Right lung (tissue), 5 donors: ENCODE measurements around the gene PNPLA7. TPM values are rescaled to one million over a fixed set of nuclear protein-coding genes. Genes with fewer than 3 reads are reported as not detected.
"Not testable (repeated sequence)": the region's sequence is repeated elsewhere in the genome, so short reads cannot be mapped to it uniquely, and the experiment has no call there.

Experiments used
- DNase-seq, 2 donors: peaks; one replicate each; pipeline ENCODE4 v3.0.0-alpha.2; 2013
- polyA plus RNA-seq, 5 donors: library from polyadenylated mRNA; unstranded; fragments of 120-200 nt; gene quantifications; one replicate each; pipeline versions ENCODE4 v1.2.1 to v1.2.3, GENCODE V29; 2013; ENCODE audit warnings: inconsistent platforms in 1 of 5, low replicate concordance in 1 of 5; ENCODE audit not compliant: insufficient read length in 5 of 5, insufficient read depth in 1 of 5

Gene PNPLA7
- polyA plus RNA-seq, 5 donors: 2.9 to 7.8 (median 5.2) TPM

DNA sequence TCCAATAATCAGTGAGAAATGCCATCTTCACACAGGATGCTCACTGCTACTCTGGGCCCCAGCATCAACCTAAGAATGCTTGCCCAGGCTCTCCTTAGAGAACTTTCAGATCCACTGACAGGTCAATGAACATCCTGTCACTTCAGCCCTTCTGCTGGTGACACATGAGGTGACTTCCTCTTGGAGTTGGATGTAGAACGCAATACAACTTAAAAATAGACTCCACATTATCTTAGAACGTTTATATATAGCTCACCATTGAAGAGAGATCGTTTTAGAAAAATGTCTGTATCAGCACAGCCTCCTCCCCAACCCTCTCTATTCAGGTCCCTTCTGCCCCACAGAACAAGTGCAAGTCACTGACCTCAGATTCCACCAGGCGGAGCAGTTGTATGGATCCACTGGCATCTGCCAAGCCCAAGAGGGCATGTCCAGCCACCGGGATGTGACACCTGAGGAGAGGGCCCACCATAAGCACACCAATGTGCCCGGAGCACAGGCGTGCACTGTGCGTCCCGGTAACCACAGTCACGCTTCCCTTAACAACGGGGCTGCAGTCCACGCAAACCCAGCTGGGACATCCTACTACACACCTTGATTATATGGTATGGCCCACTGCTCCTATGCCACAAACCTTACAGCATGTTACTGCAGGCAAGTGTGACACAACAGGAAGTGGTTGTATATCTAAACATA is 25.7 kb upstream of the PNPLA7 start:
- no peak for DNase-seq

DNA sequence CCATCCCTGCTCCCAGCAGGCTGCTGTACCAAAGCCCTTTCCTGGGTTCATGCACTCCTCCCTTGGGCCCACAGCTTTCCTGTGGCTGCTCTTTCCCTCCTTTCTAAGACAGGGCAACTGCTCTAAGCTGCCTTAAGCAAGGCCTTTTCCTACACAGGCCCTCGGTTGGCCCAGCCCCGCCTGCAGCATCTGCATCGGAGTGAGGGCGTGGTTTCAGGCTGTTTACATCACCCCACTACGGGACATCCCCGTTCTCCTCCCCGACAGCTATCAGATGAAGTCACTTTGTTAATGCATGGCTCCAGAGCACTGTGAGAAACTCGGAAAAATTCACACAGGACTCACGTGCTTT is 25.1 kb upstream of the PNPLA7 start:
- DNase-seq: no peak

DNA sequence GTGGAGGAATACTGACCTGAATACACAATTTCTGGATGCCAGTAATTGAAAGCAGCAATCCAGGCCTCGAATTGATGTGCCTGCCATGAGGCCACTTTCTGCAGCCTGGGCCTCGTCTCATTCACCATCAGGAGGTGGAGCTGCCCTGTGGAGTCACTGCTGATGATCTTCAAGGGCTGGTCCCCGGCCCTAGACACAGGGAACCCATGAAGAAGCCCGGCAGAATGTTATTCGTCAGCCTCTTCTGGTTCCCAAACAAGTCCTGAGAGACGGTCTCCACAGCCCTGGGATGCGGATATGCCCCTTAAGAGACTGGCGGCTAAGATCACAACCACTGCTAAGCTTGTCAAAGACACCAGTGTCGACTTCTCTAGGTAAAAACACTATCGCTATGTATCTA is 24.0 kb upstream of the PNPLA7 start:
- DNase-seq: no peak

DNA sequence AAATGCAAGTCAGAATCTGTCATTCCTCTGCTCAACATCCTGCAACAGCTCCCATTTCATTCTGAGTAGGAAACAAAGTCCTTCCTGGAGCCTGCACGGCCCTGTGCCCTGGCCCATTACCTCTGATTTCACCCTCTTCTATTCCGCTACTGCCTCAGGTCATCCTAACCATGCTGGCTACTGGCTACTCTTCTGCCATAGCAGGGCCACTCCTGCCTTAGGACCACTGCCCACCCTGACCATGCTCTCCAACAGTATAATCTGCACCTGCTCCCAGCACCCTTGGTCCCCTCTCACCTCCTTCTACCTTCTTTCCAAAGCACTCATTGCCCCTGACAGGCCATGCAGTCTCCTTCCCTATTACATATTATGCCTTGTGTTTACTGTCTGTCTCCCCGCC is 20.4 kb upstream of the PNPLA7 start:
- DNase-seq: no peak

DNA sequence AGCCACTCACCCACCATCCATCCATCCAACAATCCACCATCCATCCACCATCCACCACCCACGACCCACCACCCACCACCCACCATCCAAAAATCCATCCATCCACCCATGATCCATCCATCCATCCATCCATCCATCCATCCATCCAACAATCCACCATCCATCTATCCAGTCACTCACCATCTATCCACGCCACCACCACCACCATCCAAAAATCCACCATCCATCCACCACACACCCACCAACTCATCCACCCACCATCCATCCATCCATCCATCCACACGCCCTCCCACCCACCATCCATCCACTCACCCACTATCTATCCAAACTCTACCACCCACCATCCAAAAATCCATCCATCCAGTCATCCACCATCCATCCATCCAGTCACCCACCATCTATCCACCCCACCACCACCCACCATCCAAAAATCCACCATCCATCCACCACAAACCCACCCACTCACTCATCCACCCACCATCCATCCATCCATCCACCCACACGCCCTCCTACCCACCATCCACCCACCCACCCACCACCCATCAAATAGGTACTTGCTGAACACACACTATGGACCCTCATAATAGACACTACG is 19.5 kb upstream of the PNPLA7 start:
- no peak for DNase-seq

DNA sequence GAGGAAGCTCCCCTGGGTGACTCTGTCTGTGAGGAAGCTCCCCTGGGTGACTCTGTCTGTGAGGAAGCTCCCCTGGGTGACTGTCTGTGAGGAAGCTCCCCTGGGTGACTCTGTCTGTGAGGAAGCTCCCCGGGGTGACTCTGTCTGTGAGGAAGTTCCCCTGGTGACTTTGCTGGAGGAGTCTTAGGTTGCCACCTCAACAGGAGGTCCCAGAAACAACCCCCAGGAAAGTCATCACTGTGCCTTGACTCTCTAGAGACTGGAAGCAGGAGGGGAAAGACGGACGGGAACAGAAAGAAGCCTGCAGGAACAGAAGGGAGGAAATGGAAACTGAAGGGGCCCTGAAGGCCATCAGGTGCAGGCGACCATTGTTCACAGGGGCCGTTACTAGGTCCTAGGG is 18.2 kb upstream of the PNPLA7 start:
- not testable (repeated sequence) for DNase-seq

DNA sequence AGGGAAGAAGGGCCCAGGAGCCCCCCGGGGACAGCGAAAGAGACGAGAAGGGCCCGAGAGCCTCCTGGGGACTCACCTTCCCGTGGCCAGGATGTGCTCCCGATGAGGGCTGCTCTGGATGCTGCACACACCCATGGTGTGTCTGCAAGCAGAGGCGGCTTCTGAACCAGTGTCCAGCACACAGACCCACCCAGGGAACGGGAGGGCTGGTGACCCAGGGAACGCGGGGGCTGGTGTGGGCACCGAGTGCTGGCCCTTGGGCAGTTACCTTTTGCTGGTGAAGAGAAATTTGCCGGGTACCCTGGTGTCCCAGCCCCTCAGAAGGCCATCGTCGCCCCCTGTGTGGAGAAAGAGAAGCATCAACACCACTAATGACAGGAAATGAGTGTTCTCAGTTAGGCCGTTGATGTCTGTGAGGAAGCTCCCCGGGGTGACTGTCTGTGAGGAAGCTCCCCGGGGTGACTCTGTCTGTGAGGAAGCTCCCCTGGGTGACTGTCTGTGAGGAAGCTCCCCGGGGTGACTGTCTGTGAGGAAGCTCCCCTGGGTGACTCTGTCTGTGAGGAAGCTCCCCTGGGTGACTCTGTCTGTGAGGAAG is 14.7 kb upstream of the PNPLA7 start:
- no peak for DNase-seq

DNA sequence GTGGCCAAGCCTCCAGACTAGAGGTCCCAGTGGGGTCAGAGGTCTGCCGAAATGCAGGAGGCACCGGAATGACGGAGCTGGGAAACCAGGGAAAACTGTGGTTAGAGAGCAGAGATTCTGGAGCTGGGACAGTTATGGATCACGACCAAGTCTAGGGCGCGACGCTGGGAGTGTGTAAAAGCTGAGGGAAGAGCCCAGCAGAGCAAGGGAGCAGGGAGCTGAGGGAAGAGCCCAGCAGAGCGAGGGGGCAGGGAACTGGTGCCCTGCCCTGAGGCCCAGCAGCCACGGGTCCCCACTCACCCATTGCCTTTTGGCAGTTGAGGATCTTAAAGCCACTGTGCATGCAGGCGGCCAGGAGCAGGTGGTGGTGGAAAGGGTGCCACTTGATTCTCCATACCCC is 13.9 kb upstream of the PNPLA7 start:
- no peak for DNase-seq

DNA sequence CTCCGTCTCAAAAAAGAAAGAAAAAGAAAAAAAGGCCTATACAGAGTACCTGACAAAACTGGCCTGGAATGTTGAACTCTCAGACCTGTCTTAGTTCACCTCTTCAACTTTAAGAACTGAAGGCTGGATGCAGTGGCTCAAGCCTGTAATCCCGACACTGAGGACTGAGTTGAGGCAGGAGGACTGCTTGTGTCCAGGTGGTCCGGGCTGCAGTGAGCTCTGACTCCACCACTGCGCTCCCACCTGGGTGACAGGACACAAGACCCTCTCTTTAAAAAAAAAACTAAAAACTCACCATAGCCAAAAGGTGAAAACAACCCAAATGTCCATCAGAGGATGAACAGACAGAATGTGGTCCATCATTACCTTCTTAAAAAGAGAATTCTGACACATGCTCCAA is 7.9 kb upstream of the PNPLA7 start:
- no peak for DNase-seq

DNA sequence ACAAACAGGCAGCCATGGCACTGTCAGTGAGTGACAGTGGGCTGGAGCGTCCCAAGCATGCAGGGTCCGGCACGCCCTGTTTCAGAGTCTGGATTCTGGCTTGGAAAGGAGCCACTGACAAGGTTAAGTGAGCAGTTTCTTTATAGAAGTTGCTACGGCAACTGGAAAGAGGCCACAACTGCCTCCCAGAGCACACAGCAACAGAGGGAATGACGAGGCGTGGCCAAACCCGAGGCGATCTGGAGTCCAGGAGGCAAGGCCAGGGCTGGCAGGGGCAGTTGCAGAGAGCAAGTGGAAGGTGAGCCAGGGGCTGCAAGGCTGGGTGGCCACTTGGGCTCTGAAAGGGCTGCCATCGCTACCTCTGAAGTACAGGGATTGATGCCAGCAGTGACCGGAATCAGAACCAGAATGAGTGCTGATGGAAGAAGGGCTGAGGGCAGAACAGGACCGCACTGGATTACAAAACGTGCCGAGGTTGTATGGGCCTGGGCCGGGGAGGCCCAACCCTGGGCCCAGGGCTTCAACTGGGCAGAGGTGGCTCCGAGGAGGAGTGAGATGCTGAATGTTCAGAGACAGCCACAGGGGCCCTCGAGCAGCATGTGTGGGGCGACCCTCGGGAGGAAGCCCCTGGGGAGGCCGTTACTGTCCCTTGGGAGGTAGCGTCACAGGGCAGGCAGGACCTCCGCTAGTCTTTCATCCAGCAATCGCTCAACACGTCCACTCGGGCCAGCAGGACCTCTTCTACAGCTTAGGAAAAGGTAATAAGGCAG is 6.1 kb upstream of the PNPLA7 start:
- no peak for DNase-seq

DNA sequence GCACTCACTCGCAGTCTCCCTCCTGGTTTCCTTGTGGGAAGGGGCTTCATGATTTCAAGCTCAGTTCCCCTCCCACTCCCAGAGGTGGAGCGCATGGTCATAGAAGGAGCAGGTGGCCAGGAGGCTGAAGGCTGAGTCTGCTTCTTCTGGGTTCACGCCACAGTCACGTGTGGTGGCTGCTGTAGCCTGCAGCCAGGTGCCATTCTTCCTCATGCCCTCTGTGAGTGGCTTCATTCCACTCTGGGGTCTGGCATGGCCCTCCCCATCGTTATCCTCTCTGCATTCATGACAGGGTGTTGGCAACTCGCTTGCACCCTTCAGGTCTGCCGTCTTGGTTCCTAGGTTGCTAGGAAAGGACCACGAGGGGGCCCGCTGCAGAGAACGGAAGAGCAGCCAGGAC is 5.0 kb upstream of the PNPLA7 start:
- no peak for DNase-seq

DNA sequence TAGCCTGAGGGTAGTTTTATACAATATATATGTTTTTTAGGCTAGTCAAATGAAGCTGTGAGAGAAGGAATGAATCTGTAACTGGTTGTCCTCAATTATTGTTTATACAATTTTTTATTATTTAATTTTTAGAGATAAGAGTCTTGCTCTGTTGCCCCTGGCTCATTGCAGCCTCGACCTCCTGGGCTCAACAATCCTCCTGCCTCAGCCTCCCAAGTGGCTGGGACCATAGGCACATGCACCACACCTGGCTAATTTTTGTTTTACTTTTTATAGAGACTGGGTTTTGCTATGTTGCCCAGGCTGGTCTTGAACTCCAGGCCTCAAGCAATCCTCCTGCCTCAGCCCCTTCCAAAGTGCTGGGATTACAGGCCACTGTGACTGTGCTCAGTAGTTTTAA is 4.1 kb upstream of the PNPLA7 start:
- no peak for DNase-seq

DNA sequence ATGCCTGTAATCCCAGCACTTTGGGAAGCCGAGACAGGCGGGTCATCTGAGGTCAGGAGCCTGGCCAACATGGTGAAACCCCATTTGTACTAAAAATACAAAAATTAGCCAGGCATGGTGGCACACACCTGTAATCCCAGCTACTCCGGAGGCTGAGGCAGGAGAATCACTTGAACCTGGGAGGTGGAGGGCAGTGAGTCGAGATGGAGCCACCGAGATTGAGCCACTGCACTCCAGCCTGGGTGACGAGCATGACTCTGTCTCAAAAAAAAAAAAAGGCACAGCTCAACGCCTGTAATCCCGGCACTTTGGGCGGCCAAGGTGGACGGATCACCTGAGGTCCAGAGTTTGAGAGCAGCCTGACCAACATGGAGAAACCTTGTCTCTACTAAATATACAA is 3.5 kb upstream of the PNPLA7 start:
- not testable (repeated sequence) for DNase-seq

DNA sequence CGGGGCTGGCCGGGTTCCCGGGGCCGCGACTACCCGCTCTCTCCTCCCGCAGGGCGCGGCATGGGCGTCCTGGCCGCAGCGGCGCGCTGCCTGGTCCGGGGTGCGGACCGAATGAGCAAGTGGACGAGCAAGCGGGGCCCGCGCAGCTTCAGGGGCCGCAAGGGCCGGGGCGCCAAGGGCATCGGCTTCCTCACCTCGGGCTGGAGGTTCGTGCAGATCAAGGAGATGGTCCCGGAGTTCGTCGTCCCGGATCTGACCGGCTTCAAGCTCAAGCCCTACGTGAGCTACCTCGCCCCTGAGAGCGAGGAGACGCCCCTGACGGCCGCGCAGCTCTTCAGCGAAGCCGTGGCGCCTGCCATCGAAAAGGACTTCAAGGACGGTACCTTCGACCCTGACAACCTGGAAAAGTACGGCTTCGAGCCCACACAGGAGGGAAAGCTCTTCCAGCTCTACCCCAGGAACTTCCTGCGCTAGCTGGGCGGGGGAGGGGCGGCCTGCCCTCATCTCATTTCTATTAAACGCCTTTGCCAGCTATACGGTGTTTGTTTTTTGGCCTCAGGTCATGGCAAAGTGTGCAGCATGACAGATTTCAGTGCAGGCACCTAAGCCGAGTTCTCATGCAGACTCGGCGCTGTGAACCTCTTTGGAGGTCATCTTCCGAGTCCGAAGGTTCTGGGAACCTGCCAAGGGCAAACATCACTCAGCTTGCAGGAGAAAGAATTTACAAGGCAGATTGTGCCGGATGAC is 2.0 kb upstream of the PNPLA7 start:
- peak in 1 of 2 donors; percentile 9 for DNase-seq

DNA sequence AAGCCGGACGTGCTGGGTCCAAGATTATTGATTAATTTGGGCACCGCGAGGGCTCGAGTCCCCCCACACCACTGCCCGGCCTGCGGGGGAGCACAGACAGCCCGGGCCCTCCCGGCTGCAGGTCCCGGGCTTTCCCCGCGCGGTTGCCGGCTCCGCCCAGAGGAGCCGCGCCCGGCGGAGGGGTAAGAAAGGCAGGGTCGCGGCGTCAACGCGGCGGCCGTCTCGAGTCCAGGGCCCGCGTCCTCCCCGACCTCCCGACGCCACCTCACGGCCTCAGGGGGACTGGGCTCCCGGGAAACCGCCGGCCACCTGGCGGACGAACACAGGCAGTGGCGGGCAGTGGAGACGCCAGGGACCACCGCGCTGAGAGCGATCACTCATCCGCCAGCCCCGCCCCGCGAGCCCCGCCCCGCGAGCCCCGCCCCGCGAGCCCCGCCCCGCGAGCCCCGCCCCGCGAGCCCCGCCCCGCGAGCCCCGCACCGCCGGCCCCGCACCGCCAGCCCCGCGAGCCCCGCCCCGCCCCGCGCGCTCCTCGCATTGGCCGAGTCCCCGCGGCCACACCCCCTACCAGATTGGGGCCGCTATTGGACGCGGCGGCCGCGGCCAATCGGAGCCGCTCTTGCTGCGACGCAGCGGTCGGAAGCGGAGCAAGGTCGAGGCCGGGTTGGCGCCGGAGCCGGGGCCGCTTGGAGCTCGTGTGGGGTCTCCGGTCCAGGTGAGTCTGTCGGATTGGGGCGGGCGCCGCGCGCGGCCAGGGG is 1.2 kb upstream of the PNPLA7 start, which contains the start of gene MRPL41:
MRPL41 (plus strand) TSS at position 616 of the 758 bp plus-strand sequence. CDS start 203 bp downstream, outside the sequence.
- peak; percentile 83 to 86 for DNase-seq

DNA sequence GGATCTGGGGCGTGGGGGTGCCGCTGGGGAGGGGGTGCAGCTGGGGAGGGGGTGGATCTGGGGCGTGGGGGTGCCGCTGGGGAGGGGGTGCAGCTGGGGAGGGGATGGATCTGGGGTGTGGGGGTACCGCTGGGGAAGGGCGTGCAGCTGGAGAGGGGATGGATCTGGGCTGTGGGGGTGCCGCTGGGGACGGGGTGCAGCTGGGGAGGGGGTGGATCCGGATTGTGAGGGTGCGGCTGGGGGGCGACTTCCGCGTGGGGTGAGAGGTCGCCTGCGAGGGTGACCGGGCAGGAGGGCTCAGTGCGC is 709 bp upstream of the PNPLA7 start:
- not testable (repeated sequence) for DNase-seq

DNA sequence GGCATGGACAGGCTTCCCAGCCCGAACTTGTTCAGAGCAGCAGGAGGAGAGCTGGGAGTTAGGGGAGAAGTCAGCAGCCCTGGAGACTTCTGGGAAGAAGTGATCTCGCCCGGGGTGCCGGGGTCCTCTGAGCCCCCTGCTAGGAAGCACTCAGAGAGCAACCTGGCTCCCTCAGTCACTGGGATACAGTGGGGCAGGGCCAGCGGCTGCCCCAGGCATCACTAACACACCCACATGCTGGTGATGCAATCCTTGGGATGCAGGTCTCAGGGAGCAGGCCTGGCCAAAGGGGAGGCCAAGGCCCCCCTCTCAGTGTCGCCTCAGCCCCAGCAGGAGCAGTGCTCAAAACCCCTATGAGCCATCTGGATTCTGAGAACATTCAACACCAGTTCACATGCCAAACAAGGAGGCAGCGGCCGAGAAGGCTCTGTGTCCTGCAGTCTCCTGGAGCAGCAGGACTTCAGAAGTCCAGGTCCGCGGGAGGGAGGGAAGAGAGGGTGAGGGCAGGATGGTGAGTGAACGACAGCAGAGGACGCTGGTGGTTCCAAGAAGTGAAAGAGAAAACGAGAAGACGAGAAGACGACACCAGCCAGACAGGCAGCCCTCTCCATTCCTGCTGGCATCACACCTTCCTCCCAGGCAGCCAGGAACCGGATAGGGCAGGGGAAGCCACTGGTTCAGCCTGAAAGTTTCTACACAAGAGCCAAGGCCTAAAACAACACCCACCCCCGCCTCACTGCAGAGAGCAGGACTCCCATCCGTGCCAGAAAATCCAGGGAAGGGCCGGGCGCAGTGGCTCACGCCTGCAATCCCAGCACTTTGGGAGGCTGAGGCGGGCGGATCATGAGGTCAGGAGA is 2.3 kb downstream of the PNPLA7 start:
- no peak for DNase-seq

DNA sequence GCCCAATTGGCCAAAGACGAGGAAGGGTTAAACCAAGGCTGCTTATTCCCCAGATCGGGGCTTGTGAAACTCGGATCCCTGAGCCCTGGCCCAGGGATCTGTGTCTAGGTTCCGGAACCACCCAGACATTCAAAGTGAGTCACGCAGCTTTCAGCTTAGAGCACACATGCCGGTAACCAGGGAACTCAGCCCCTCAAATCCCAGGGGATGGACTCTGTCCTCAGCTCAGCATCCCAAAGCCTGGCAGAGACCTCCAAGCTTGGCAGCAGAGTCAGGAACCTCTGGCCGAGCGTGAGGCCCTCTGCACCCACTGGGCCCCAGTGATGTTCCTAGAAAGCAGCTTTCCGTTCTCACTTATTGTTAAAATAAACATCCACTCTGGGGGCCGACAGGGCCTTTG is 5.1 kb downstream of the PNPLA7 start:
- DNase-seq: no peak

DNA sequence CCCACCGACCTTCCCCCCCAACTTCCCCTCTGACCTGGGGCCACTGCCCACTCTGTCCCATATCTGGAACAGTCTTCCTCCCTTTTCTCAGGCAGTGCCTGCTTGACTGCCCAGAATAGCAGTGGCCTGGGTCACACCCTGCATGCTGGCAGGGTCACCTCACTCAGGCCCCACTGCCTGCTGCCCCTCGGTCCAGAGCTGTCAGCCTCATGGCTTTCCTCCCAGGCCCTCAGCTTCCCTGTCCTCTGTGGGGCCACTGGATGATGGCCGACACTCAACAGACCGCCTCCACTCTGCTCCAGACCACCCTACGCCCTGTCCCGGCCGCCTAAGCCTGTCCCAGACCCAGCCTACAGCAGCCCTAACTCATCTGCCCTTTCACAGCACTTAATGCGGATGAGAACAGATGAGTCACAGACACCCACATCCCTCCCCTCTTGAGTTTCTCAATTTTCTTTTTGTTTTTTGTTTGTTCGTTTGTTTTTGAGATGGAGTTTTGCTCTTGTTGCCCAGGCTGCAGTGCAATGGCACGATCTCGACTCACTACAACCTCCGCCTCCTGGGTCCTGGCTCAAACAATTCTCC is 5.9 kb downstream of the PNPLA7 start:
- DNase-seq: no peak
